OCI-LY7 (cell line): ENCODE measurements around the gene SMPD3.

Experiments used
- CTCF ChIP-seq: fragments of 200-600 bp; sonication (generic); conservative IDR thresholded peaks from 2 replicates; pipeline ENCODE4 v1.5.1; 2014; ENCODE audit warnings: mild to moderate bottlenecking, antibody characterized with exemption, low read length, moderate library complexity, mixed read lengths
- EZH2phosphoT487 ChIP-seq: fragments of 200-600 bp; sonication (generic); IDR thresholded peaks from 2 replicates; pipeline ENCODE4 v1.6.1; 2018; ENCODE audit warnings: low read depth, borderline replicate concordance, mild to moderate bottlenecking, mixed run types, antibody characterized with exemption, low read length, moderate library complexity, mixed read lengths

DNA sequence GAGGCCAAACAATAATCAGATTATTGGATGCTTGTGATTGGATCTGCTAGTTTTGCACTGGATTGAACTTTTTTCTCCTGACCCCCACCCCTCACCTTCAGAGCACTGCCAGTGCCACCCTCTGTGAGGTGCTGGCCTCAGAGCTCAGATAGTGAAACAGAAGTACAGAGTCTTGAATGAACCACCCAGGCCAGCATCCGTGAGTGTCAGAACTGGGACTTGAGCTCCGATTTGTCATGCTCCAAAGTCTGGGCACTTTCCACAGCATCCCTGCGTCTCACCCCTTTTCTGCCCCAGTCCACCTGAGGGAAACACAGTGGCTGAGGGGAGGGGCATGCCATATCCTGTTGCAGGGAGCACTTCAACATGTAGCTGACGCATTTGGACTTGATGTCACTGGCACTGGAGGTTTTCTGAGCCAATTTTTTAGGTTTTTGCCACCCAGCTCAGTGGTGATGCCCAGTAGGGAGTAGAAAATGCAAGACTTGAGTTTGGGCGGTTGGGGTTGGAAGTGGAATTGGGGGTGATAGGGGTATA lies 47.3 kb downstream of the SMPD3 start:
- TF ChIP-seq CTCF: no peak
- TF ChIP-seq EZH2phosphoT487: no peak
